PFSK-1 (cell line): ENCODE results near the gene ERI3.

Source experiments
- FOXP2 ChIP-seq: optimal IDR thresholded peaks from 2 replicates; pipeline ENCODE3; 2011; ENCODE audit warnings: borderline replicate concordance, control low read depth, inconsistent platforms; ENCODE audit not compliant: insufficient read depth; ENCODE audit errors: extremely low read length, extremely low read depth
- POLR2AphosphoS5 ChIP-seq: IDR thresholded peaks from 2 replicates; pipeline ENCODE4 v1.6.1; 2012; ENCODE audit warnings: low read depth, mild to moderate bottlenecking, control low read depth, low read length, moderate library complexity
- REST ChIP-seq, 2 experiments: IDR thresholded peaks; 2 replicates each; pipeline versions ENCODE4 v1.6.1 to v1.8.0; 2011 to 2012; ENCODE audit warnings: low read depth in 2 of 2, low read length in 2 of 2, control low read depth in 1 of 2, inconsistent platforms in 1 of 2, mild to moderate bottlenecking in 1 of 2, moderate library complexity in 1 of 2; ENCODE audit not compliant: insufficient read depth in 1 of 2
- SIN3A ChIP-seq: IDR thresholded peaks from 2 replicates; pipeline ENCODE4 v1.6.1; 2012; ENCODE audit warnings: mild to moderate bottlenecking, low read length, moderate library complexity, borderline replicate concordance; ENCODE audit not compliant: insufficient read depth
- TAF1 ChIP-seq: IDR thresholded peaks from 2 replicates; pipeline ENCODE4 v1.6.1; 2012; ENCODE audit warnings: low read length, control low read depth, borderline replicate concordance; ENCODE audit not compliant: insufficient read depth

ERI3 gene

GRCh38 chr1:44219301-44219626, 135.8 kb downstream of the ERI3 start:
- no peak for TF ChIP-seq FOXP2

- no peak for TF ChIP-seq FOXP2
- TF ChIP-seq TAF1 = no peak
- TF ChIP-seq POLR2AphosphoS5 = no peak
- TF ChIP-seq REST (IDR thresholded peaks at IDR 0.05; ENCODE audit: insufficient read depth in 1 of 2, low read depth in 2 of 2, low read length in 2 of 2) = no peak
- TF ChIP-seq SIN3A = no peak
Measured at GRCh38 chr1:44218503-44219300, 136.4 kb downstream of the ERI3 start.

GRCh38 chr1:44217809-44218410, 137.1 kb downstream of the ERI3 start:
- no peak for TF ChIP-seq FOXP2
- TF ChIP-seq POLR2AphosphoS5 = no peak
- TF ChIP-seq REST (IDR thresholded peaks at IDR 0.05; ENCODE audit: insufficient read depth in 1 of 2, low read depth in 2 of 2, low read length in 2 of 2) = no peak
- TF ChIP-seq SIN3A = no peak
- TF ChIP-seq TAF1 = no peak

- peak; percentile 42 for TF ChIP-seq FOXP2
- TF ChIP-seq TAF1 = peak; percentile 76; the same call in 1 of the 2 replicates
- no peak for TF ChIP-seq SIN3A
- peak; percentile 68 for TF ChIP-seq POLR2AphosphoS5
- TF ChIP-seq REST (IDR thresholded peaks at IDR 0.05; ENCODE audit: insufficient read depth in 1 of 2, low read depth in 2 of 2, low read length in 2 of 2) = 0 out of 4 replicates have a peak, but pooled peaks of 1 of the 2 experiments have one; percentile 50
Measured at GRCh38 chr1:44213222-44214112, 141.6 kb downstream of the ERI3 start, which contains the start of gene DMAP1. TSS of gene DMAP1 (plus strand) at chr1:44213471. CDS start at chr1:44213754, 283 bp downstream.

GRCh38 chr1:44212355-44213221, 142.5 kb downstream of the ERI3 start:
- no peak for TF ChIP-seq REST (IDR thresholded peaks at IDR 0.05; ENCODE audit: insufficient read depth in 1 of 2, low read depth in 2 of 2, low read length in 2 of 2)
- TF ChIP-seq SIN3A = no peak
- TF ChIP-seq TAF1 = no peak
- no peak for TF ChIP-seq FOXP2
- TF ChIP-seq POLR2AphosphoS5 = no peak
